Activated T-helper 17 cell treated with anti-CD3 and anti-CD28 coated beads, Interleukin-2, amount 50 U/mL, for 72 hours (primary cell): Measurements from ENCODE around the gene KATNIP. TPM values are rescaled to one million over a fixed set of nuclear protein-coding genes. Genes with fewer than 3 reads are reported as not detected.

Source experiments
- ATAC-seq: fragments of 150-1000 bp; cut with Tn5 transposase; replicated peaks from 2 replicates; pipeline ENCODE4 v1.10.0; 2021; ENCODE audit warnings: mild to moderate bottlenecking, moderate library complexity
- H3K27ac Mint-ChIP-seq: one replicate; pipeline ENCODE4 v1.8.0; 2022; ENCODE audit warnings: mixed read lengths
- H3K27me3 Mint-ChIP-seq: one replicate; pipeline ENCODE4 v1.8.0; 2022; ENCODE audit warnings: mixed read lengths
- H3K36me3 Mint-ChIP-seq: one replicate; pipeline ENCODE4 v1.8.0; 2022; ENCODE audit warnings: low read depth, mild to moderate bottlenecking, mixed read lengths
- H3K4me1 Mint-ChIP-seq: one replicate; pipeline ENCODE4 v1.8.0; 2022; ENCODE audit warnings: mixed read lengths
- H3K4me3 Mint-ChIP-seq: one replicate; pipeline ENCODE4 v1.8.0; 2022; ENCODE audit warnings: mild to moderate bottlenecking, mixed read lengths
- H3K9me3 Mint-ChIP-seq: one replicate; pipeline ENCODE4 v1.8.0; 2022; ENCODE audit warnings: mixed read lengths
- total RNA-seq, 2 donors: library from RNA; stranded (reverse); gene quantifications; one replicate each; pipeline ENCODE4 v1.2.3, GENCODE V29; 2022

KATNIP gene
- total RNA-seq = 10 to 100 TPM; 12.9 to 14.3 TPM

DNA sequence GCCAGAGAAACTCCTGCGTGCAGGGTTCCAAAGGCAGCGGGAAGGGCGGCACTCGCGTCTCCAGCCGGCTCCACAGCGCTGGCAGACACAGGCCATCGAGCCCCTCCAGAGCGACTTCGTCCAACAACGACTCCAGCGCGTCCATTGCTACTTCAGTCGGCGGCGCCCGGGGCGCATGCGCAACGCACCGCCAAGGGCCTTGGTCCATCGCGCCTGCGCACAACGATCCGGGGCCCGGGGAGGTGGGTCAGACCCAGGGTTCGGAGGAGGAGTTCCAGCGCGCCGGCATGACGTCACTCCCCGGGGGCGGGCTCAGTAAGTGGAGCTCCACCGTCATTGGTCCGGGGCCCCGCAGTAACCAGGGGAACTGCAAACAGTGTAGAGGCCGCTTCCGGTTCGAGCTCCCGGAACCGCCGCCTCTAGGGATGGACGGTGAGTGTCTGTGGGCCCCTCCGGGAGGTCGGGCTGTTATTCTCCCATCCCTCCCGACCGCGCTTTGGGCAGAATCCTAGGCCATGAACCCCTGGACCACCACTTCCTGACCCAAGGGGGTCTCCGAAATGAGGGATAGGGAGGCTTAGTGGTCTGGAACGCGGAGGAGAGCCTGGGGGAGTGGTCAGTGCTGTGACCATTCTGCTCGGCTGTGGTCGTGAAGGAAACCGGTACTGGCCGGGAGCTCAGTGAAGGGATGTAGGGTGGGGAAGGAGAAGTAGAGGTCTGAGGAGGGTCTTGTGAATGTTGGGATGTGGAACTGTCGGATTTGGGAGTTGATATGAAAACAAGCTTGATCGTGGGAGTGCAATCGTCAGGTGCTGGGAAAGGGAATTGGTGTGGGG, at the start of gene KATNIP, which contains the start of gene GTF3C1:
Gene KATNIP (plus strand): TSS at position 399 of the 836 bp plus-strand sequence. CDS start 27 bp downstream, at position 426.
Gene GTF3C1 (minus strand): TSS at position 168 of the 836 bp plus-strand sequence. CDS start 23 bp downstream, at position 145.
- H3K4me3 Mint-ChIP-seq = peak within 1 kb of the TSS; percentile 99
- H3K27ac Mint-ChIP-seq = peak within 1 kb of the TSS; percentile 100
- no peaks in the 10 kb centered on the region for H3K9me3 Mint-ChIP-seq
- no peaks in the 10 kb centered on the region for H3K27me3 Mint-ChIP-seq
- peaks cover 34% of the 10 kb centered on the region for H3K36me3 Mint-ChIP-seq
- peaks cover 27% of the 10 kb centered on the region for H3K4me1 Mint-ChIP-seq
- peak; percentile 96 for ATAC-seq

DNA sequence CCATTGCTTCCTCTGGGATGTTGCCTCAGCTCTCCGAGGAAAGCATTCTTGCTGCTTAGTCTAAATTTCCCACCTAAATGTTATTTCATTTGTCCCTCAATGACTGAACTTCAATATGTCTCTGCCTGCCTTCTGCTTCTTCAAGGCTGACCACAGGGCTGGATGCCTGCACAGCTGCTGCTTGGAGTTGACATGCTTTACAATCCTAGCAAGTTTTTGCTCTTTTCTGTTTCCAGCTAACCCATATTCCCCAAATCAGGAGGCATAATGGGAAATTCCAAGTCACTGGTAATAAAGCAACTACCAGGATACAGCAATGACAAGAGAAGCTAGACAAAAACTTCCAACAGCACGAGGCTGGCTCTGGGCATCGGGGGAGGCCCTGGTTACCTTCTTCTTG, 49.1 kb upstream of the KATNIP start:
- Mint-ChIP-seq H3K27ac (no peak overlapping the region), H3K9me3 (no peaks in the 10 kb centered on the region), H3K36me3 (peaks cover 95% of the 10 kb centered on the region), H3K4me3 (no peak overlapping the region), H3K4me1 (no peaks in the 10 kb centered on the region), H3K27me3 (no peaks in the 10 kb centered on the region)
- no peak for ATAC-seq

DNA sequence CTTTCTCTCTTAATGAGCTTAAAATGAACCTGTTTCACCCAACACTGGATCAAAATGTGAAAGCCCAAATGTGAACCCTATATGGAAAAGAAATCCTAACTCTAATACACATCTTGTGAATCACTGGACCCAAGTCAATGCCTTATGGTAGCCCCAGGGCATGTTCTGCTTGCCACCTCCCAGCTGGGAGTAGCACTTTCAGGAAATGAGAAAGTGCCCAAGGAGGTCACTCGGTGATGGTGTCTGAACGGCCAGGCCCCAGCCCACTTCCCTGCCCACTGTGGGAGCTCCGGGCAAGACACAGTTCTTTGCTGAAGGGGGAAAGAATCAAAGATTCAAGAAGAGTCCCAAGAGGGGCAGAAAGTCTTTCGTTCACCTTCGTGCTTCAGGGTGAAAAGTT, 46.3 kb upstream of the KATNIP start:
- Mint-ChIP-seq H3K36me3 (peaks cover 99% of the 10 kb centered on the region), H3K27me3 (no peaks in the 10 kb centered on the region), H3K4me3 (no peak overlapping the region), H3K4me1 (no peaks in the 10 kb centered on the region), H3K27ac (peak overlapping the region; percentile 21), H3K9me3 (no peaks in the 10 kb centered on the region)
- ATAC-seq = no peak

DNA sequence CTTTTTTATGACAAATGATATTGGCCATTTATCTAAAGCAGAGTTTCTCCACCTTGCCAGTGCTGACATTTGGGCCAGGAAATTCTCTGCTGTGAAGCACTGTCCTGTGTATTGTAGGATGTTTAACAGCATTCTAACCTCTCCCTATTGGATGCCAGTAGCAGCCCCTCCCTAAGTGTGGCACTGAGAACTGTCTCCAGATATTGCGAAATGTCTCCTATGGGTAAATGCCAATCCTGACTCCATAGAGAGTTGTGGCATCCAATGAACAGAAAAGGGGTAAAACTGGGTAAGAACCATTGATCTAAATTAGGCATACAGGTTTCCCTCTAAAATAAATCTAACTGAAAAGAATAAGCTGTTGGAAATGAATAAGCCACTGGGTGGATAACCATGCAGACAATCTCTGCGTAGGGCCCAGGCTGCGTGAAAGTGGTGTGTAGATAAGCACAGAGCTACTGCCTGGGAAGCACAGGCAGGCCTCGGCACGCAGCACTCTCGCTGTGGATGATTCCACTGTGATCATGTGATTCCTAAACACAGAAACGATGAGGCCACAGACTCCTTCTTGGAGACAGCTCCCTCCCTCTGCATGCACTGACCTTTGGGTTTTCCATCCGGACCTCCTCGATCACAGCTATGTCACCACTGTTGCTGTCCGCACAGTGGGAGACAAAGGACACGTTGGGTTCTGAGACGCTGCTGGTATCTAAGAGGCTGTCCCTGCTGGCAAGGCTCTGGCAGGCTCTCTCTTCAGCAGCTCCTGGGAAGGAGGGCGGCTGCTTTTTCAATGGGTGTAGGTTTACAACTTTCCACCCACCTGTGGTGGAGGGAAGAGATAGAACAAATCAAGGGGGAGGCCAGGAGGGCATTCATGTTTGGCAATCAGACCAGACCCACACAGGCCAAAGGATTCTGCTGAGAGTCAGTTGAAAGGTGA, 44.4 kb upstream of the KATNIP start:
- Mint-ChIP-seq H3K9me3 (no peaks in the 10 kb centered on the region), H3K4me1 (no peaks in the 10 kb centered on the region), H3K36me3 (peaks cover 100% of the 10 kb centered on the region), H3K27me3 (no peaks in the 10 kb centered on the region), H3K4me3 (no peak overlapping the region), H3K27ac (no peak overlapping the region)
- ATAC-seq = no peak

DNA sequence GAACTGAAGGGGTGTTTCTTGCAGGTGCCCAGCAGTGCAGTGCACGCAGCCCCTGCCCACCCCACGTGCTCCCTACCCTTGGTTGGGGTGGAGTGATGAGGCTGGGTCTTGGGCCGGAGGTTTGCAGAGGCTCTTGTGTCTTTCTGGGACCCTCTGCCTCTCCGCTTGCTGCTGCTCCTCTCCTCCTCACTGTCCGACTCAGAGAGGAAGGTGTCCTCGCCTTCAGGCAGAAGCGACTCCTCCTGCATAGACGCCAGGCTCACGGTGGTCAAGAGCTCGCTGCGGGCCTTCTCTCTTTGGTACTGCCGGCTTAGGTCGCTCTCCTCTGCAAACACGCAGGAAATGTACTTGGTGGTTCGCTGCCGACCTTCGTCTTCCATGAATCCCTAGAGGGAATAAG, 43.2 kb upstream of the KATNIP start:
- Mint-ChIP-seq H3K4me1 (no peaks in the 10 kb centered on the region), H3K27ac (no peak overlapping the region), H3K4me3 (no peak overlapping the region), H3K9me3 (no peaks in the 10 kb centered on the region), H3K27me3 (no peaks in the 10 kb centered on the region), H3K36me3 (peaks cover 100% of the 10 kb centered on the region)
- no peak for ATAC-seq

DNA sequence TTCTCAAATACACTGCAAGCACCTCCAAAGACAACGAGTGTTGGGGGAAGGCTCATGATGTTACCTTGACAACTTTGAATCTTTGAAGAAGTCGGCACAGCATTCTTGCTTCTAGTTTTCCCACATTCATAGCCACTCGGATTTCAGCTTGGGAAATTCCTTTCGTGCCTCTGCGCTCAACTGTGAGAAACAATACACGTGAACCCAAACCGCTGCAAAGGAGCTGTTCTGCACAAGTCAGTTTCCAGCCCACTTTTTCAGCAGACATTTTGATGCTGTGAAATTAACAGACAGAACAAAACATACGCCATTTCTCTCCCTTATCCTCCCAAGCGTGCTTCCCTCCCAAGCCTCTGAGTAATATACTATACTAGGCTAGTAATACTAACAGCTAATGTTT, 41.5 kb upstream of the KATNIP start:
- Mint-ChIP-seq H3K27ac (no peak overlapping the region), H3K4me3 (no peak overlapping the region), H3K9me3 (no peaks in the 10 kb centered on the region), H3K4me1 (no peaks in the 10 kb centered on the region), H3K27me3 (no peaks in the 10 kb centered on the region), H3K36me3 (peaks cover 94% of the 10 kb centered on the region)
- no peak for ATAC-seq

DNA sequence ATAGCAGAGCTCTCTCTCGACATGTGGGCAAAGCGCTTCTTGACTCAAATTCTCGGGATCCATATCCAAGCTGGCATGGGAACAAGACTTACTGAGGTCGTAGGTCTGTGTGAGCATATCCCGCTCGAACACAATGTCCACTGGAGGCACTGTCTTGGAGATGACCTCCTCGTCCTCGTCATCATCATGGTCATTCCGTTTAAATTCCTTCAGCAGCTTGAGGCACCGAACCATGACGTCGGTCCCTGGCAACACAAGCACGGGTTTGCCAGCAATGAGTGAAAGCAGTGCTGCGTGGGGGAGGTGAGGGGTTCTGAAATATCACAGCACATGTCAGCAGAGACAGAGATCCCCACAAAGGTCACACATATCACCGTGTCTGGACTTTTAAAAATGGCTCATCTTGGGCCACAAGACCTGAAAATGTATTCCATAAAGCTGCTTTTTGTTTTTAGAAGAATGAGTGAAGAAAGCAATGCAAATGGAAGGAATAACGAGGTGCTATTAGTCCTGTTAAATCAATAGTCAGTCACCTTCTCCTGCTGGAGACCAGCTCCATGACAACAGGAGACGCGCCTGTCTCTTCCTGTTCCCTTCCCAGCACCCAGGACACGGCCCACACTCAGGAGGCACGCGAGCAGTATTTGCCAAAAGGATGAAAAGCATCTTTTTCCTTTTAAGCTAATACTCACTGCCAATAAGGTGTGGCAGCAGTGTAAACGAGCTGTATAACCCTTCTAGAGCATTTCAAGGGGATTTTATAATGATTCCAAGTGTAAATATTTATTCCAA, 38.1 kb upstream of the KATNIP start:
- ATAC-seq = no peak
- Mint-ChIP-seq H3K9me3 (no peaks in the 10 kb centered on the region), H3K27me3 (no peaks in the 10 kb centered on the region), H3K4me3 (no peak overlapping the region), H3K4me1 (no peaks in the 10 kb centered on the region), H3K27ac (peak overlapping the region; percentile 20), H3K36me3 (peaks cover 67% of the 10 kb centered on the region)

DNA sequence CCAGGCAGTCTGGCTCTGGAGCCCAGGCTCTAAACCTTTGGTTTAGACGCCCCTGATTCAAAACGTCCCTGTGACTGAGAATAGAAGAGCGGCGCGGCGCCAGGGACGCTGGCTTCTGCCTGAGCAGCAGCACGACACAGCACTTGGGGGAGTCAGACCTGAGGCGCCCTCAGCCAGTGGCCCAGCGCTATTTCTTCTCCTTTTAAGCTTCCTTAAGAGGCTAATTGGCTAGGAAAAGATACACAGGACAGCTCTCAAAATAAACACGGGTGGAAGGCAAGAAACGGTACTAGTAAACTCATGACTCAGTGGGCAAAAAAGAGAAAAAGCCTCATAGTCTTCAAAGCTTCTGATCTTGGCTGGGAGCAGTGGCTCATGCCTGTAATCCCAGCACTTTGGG, 35.1 kb upstream of the KATNIP start:
- Mint-ChIP-seq H3K27me3 (no peaks in the 10 kb centered on the region), H3K4me1 (no peaks in the 10 kb centered on the region), H3K36me3 (peaks cover 58% of the 10 kb centered on the region), H3K9me3 (no peaks in the 10 kb centered on the region), H3K27ac (peak overlapping the region; percentile 15), H3K4me3 (no peak overlapping the region)
- ATAC-seq = no peak

DNA sequence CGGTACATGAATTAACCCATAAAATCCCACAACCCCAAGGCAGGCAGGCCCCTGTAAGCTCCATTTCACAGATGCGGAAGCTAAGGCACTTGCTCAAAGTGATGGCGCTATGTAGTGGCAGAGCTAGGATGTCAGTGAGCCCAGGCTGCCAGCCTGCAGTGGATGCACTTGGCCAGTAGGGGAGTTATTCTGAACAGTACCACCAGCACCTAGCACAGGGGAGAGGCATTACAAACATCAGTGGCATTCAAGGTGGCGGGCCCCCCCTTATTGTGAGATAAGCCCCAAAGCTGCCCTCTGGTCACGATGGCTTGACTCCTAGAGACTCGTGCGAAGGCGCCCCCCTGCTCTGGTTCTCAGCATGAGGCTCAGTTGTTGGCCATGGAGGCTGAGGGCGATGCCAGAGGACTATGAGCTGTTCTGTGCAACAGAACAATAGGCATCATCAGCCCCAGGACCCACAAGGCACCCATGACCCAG, 34.0 kb upstream of the KATNIP start:
- H3K4me3 Mint-ChIP-seq = no peak overlapping the region
- no peaks in the 10 kb centered on the region for H3K9me3 Mint-ChIP-seq
- no peaks in the 10 kb centered on the region for H3K27me3 Mint-ChIP-seq
- ATAC-seq = peak; percentile 35
- H3K36me3 Mint-ChIP-seq = peaks cover 47% of the 10 kb centered on the region
- H3K27ac Mint-ChIP-seq = peak overlapping the region; percentile 82
- H3K4me1 Mint-ChIP-seq = no peaks in the 10 kb centered on the region

DNA sequence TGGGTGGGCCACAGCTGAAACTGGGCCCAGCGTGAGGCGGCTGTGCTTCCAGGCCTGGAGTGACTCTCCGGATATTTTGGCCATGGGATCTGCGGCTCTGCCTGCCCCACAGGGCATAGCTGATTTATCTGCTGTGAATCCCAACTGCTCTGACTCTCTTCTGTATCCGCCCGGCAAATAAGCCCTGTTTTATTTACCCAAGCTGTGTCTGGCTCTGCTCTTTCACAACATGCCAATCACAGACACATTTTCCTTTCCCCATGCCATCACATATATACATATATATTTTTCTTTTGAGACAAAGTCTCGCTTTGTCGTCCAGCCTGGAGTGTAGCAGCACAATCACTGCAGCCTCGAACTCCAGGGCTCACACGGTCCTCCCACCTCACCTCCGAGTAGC, 33.6 kb upstream of the KATNIP start:
- Mint-ChIP-seq H3K9me3 (no peaks in the 10 kb centered on the region), H3K36me3 (peaks cover 44% of the 10 kb centered on the region), H3K4me1 (no peaks in the 10 kb centered on the region), H3K27ac (no peak overlapping the region), H3K27me3 (no peaks in the 10 kb centered on the region), H3K4me3 (no peak overlapping the region)
- ATAC-seq = no peak

DNA sequence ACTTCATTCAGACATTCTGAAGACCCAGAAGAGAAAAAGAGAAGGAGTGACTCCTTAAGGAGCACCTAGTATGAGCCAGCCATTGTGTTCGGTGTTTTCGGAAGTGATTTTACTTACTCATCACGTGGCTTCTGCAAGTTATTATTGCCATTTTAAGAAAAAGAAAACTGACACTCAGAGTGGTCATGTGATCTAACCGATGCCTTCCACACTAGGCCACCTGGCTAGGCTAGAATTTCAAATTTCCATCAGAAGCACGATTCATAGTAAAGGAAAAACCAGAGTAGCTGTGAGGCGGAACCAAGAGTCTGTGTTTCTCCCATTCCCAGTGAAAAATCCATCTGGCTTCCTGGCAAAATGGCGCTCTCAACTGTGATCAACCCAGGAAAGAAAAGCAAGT, 32.3 kb upstream of the KATNIP start:
- Mint-ChIP-seq H3K9me3 (no peaks in the 10 kb centered on the region), H3K36me3 (peaks cover 44% of the 10 kb centered on the region), H3K27ac (no peak overlapping the region), H3K4me3 (no peak overlapping the region), H3K4me1 (no peaks in the 10 kb centered on the region), H3K27me3 (no peaks in the 10 kb centered on the region)
- ATAC-seq = no peak

DNA sequence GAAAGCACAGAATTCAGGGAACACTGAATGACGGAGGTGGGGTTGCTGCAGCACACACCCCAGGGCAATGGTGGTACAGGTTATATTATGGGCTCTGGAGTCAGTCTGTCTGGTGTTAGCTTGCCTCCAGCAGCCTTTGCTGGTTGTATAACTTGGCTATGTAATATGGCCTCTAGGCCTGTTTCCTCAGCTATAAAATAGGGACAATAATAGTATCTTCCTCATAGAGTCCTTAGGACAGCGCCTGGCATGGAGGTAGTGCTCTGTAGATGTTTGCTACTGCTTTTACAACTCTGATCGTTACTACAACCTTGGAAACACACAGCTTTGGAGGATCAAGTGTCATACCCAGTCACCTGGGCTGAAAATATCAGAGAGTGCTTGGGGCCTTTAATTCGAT, 31.7 kb upstream of the KATNIP start:
- H3K27ac Mint-ChIP-seq = no peak overlapping the region
- peaks cover 48% of the 10 kb centered on the region for H3K36me3 Mint-ChIP-seq
- no peaks in the 10 kb centered on the region for H3K27me3 Mint-ChIP-seq
- no peaks in the 10 kb centered on the region for H3K9me3 Mint-ChIP-seq
- H3K4me3 Mint-ChIP-seq = no peak overlapping the region
- no peak for ATAC-seq
- H3K4me1 Mint-ChIP-seq = no peaks in the 10 kb centered on the region

DNA sequence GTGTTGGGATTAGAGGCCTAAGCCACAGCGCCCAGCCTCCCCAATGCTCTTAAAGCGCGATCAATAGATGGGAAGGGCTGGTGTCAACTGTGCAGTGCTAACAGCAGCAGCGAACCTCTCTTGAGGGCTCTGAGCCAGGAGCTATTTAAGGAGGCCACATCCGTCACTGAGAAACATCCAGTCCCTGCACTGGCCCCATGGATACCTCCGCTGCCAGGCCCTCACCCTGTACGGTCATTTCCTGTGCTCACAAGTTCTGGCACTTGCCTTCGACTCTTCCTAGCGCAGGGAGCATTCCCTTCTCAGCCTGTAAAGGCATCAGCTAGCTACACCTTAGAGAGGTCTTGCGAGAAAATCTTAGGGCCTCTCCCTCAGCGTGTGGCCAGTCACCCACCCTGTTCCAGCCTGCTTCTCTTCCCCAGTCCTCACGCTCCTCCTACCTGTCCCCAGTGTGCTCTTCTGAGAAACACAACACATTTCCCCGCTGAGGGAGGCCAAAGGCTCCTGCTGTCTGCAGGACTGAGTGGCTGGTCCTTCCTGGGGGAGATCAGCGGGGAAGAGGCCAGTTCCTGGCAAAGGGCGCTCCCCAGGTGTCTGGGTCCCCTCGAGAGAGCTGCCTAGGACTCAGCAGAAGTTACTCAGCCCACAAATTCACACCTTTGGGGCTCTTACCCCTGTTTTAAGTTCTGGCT, 28.8 kb upstream of the KATNIP start:
- H3K36me3 Mint-ChIP-seq = peaks cover 70% of the 10 kb centered on the region
- H3K27me3 Mint-ChIP-seq = no peaks in the 10 kb centered on the region
- H3K4me1 Mint-ChIP-seq = no peaks in the 10 kb centered on the region
- ATAC-seq = no peak
- no peak overlapping the region for H3K27ac Mint-ChIP-seq
- H3K4me3 Mint-ChIP-seq = no peak overlapping the region
- H3K9me3 Mint-ChIP-seq = no peaks in the 10 kb centered on the region
